Neural crest cell (in vitro differentiated cells): ENCODE measurements around the gene ALK. TPM values are rescaled to one million over a fixed set of nuclear protein-coding genes. Genes with fewer than 3 reads are reported as not detected.

Source experiments
- DNase-seq: peaks from one replicate; pipeline ENCODE4 v3.0.0; 2021; ENCODE audit warnings: low read depth, mixed read lengths, low spot score
- H3K27ac Mint-ChIP-seq: one replicate; pipeline ENCODE4 v1.8.0; 2021; ENCODE audit warnings: mild to moderate bottlenecking, mixed read lengths; ENCODE audit not compliant: unreplicated experiment
- H3K27me3 Mint-ChIP-seq: 2 replicates; pipeline ENCODE4 v1.8.0; 2021; ENCODE audit warnings: low read depth, mild to moderate bottlenecking, mixed read lengths
- H3K36me3 Mint-ChIP-seq: 2 replicates; pipeline ENCODE4 v1.8.0; 2021; ENCODE audit warnings: low read depth, mild to moderate bottlenecking, mixed read lengths
- H3K4me1 Mint-ChIP-seq: 2 replicates; pipeline ENCODE4 v1.8.0; 2021; ENCODE audit warnings: mixed read lengths
- H3K4me3 Mint-ChIP-seq: one replicate; pipeline ENCODE4 v1.8.0; 2021; ENCODE audit warnings: mild to moderate bottlenecking, mixed read lengths
- H3K9me3 Mint-ChIP-seq: 2 replicates; pipeline ENCODE4 v1.8.0; 2021; ENCODE audit warnings: mixed read lengths
- total RNA-seq: library from RNA; stranded (reverse); gene quantifications from 2 replicates; pipeline ENCODE4 v1.2.1, GENCODE V29; 2021
- TF ChIP-seq, protein P1 (sequence below): fragments of 200-600 bp; sonication (generic); conservative IDR thresholded peaks from 2 replicates; pipeline ENCODE4 v1.5.0; 2021; ENCODE audit warnings: antibody characterized with exemption, mild to moderate bottlenecking

The ALK gene
- total RNA-seq, 1 donor from 2014 or later: 2.0 TPM

DNA sequence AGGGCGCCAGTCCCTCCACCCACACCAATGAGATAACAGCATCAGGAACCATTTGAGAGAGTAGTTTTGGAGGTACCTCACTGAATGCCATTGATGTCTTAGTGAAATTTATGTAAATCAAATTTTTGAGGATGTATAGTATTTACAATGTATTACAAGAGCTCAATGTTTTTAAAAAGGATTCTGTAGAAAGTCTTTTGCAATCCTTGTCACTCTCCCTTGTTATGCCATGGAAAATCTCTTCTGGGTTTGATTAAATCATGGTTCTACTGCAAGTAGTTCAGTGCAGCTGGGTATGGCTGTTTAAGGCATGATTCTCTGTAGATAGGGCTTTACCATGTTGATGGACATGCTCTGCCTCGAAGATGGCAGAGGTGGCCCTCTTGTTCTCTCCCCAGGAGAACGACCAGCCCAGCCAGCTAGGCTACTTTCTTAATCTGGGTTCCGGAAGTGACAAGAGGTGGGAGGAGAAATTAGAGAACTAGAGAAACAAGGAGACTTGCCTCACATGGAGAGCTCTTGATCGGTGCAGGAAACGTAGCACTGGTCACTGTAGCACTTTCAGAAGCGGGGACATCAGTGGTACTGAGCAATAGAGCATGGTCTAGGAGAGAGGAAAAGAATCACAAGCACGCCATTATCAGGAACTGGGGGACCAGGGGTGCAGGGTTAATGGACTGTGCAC, 603.4 kb downstream of the ALK start:
- H3K36me3 Mint-ChIP-seq: no peaks in the 10 kb centered on the region
- H3K27ac Mint-ChIP-seq: no peak overlapping the region
- TF ChIP-seq, protein P1, sequence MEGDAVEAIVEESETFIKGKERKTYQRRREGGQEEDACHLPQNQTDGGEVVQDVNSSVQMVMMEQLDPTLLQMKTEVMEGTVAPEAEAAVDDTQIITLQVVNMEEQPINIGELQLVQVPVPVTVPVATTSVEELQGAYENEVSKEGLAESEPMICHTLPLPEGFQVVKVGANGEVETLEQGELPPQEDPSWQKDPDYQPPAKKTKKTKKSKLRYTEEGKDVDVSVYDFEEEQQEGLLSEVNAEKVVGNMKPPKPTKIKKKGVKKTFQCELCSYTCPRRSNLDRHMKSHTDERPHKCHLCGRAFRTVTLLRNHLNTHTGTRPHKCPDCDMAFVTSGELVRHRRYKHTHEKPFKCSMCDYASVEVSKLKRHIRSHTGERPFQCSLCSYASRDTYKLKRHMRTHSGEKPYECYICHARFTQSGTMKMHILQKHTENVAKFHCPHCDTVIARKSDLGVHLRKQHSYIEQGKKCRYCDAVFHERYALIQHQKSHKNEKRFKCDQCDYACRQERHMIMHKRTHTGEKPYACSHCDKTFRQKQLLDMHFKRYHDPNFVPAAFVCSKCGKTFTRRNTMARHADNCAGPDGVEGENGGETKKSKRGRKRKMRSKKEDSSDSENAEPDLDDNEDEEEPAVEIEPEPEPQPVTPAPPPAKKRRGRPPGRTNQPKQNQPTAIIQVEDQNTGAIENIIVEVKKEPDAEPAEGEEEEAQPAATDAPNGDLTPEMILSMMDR: no peak
- peaks cover 14% of the 10 kb centered on the region for H3K4me1 Mint-ChIP-seq
- no peaks in the 10 kb centered on the region for H3K27me3 Mint-ChIP-seq
- no peak overlapping the region for H3K4me3 Mint-ChIP-seq
- H3K9me3 Mint-ChIP-seq: no peaks in the 10 kb centered on the region
- no peak for DNase-seq

DNA sequence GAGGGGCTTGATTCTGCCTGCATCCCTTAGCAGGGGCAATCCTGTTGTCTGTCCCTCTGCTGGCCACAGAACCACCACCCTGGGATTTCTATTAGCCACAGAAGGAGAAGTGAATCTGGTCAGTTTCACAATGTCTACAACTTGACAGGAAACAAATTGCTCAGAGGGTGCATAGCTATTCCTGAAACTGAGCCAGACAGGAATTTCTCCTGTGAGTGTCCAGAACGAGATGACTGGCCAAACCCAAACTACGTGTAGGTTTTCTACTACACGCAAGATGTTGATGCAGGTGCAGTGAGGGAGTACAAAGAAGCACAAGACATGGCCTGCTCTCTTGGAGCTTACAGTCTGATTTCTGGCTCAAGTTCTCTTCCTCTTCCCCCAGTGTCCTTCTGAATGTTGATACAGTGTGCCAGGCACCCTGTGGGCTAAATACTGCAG, 604.3 kb downstream of the ALK start:
- DNase-seq: no peak
- Mint-ChIP-seq H3K36me3 (no peaks in the 10 kb centered on the region), H3K4me1 (peaks cover 14% of the 10 kb centered on the region), H3K4me3 (no peak overlapping the region), H3K27ac (no peak overlapping the region), H3K27me3 (no peaks in the 10 kb centered on the region), H3K9me3 (no peaks in the 10 kb centered on the region)
- TF ChIP-seq, protein P1: no peak

DNA sequence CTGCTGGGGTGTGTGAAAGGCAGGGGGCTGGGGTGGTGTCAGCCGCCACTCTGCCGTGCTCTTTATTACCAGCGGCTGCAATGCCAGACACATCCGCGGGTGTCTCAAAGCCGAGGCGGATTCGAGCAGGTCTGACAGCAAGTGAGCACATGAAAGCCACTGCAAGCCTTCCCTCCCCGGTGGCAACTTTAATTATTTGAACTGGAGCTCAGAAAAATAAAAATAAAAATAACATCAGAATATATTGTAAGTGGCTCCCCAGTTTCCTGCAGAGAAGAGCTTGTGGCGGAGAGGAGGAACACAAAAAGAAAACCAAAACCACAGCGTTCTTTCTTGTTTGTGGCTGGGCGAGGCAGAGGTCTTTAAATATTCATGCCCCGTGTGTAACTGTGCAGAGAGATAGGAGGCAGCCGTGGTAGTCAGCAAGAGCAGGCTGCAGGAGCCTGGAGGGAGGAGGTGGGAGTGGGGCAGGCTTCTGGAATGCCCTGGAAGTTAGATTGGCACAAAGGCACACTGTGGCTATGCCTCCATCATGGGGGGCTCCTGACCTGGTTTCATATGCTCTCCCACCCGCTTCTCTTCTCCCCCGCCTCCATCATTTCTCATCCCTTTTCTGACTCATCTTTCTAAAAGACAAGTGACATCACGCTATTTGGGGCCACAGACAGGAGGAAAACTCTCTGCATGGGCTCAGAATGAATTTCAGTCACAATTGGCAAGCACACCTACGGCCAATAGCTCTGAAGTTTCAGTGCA, 606.4 kb downstream of the ALK start:
- DNase-seq: peak; percentile 42
- no peaks in the 10 kb centered on the region for H3K9me3 Mint-ChIP-seq
- H3K27me3 Mint-ChIP-seq: no peaks in the 10 kb centered on the region
- H3K27ac Mint-ChIP-seq: no peak overlapping the region
- no peaks in the 10 kb centered on the region for H3K36me3 Mint-ChIP-seq
- TF ChIP-seq, protein P1: no peak
- peak overlapping the region; percentile 72 for H3K4me3 Mint-ChIP-seq
- H3K4me1 Mint-ChIP-seq: peaks cover 14% of the 10 kb centered on the region

DNA sequence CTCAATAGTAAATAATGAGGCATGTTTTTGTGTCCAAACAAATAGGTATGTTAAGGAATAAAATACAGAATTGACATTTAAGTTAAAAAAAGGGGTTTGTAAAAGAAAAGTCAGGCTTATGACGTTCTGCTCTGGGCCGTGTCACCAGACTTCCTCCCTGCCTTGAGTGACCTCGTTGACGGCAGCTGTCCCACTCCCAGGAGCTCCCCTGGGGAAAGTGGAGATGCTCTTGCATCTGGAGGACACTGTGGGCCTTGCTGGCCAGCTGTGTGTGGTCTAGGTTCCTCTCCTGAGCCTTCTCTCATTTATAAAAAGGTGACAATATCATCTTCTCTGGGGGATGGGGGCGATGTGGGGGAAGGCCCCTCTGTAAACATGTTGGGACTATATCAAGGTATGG, 609.9 kb downstream of the ALK start:
- Mint-ChIP-seq H3K36me3 (no peaks in the 10 kb centered on the region), H3K27me3 (no peaks in the 10 kb centered on the region), H3K27ac (no peak overlapping the region), H3K4me3 (no peak overlapping the region), H3K9me3 (no peaks in the 10 kb centered on the region), H3K4me1 (peaks cover 20% of the 10 kb centered on the region)
- no peak for DNase-seq
- TF ChIP-seq, protein P1: no peak

DNA sequence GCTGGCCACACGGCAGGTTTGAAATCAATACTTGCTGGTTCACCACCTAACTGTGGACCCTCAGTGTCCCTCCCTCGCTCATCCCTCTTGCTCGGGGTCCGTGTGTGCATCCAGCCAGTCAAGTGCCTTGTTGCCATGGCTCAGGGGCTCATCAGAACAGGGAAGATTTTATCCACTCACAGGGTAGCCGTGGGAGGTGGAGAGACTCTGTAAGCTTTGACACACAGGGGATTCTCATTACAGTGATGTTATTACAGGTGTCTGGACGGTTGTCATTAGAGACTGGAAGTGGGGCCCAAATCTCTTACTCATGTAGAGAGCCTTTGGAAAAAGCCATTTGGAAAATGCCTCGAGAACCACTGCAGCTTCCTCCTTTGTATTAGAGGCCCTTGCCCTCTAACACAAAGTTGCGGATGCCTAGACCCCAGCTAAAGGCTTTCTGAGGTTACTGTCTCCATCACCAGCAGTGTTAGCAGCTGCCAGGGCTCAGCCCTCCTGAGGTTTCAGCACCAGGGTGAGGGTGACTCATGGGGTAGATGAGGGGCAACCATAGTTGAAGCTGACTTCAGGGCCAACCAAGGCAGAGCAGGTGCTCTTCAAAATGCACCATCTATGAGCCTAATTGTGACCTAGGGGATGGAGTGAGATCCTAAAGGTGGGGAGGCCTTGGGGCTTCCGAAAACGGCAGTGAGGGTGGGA, 610.6 kb downstream of the ALK start:
- DNase-seq: no peak
- Mint-ChIP-seq H3K4me3 (no peak overlapping the region), H3K27ac (peak overlapping the region; percentile 85), H3K9me3 (no peaks in the 10 kb centered on the region), H3K36me3 (no peaks in the 10 kb centered on the region), H3K4me1 (peaks cover 20% of the 10 kb centered on the region), H3K27me3 (no peaks in the 10 kb centered on the region)
- TF ChIP-seq, protein P1: no peak
